IMR-90 (cell line): Measurements from ENCODE around the gene FAF1. TPM values are rescaled to one million over a fixed set of nuclear protein-coding genes. Genes with fewer than 3 reads are reported as not detected.

Experiments
- ATAC-seq: fragments of 200-7000 bp; cut with Tn5 transposase; 2 replicates; pipeline ENCODE4 v1.9.1; 2020; ENCODE audit warnings: low read depth, mild to moderate bottlenecking, moderate library complexity
- BruUV-seq: library from RNA; stranded (reverse); fragments of 400-500 nt; replicated peaks from 2 replicates; lab custom pipeline; 2021; lab: Mats Ljungman, UMichigan
- CTCF ChIA-PET: fragments of 300-600 bp; formaldehyde crosslinking; extraction: SDS; loops from one replicate; lab custom pipeline; 2021; ENCODE audit warnings: antibody characterized with exemption; lab: Yijun Ruan, JAX
- POLR2A ChIA-PET: fragments of 300-600 bp; sonication (Branson Sonifier 250); formaldehyde crosslinking; loops from one replicate; lab custom pipeline; 2022; ENCODE audit warnings: antibody characterized with exemption; ENCODE audit not compliant: unreplicated experiment; lab: Charles Lee
- DNase-seq: peaks from one replicate; pipeline ENCODE4 v3.0.0; 2013
- H2AFZ ChIP-seq: replicated peaks from 2 replicates; pipeline ENCODE3; 2013; ENCODE audit warnings: low read length, mild to moderate bottlenecking; ENCODE audit not compliant: poor library complexity
- H2AK5ac ChIP-seq: 2 replicates; pipeline ENCODE4 v1.6.1; 2013; ENCODE audit warnings: low read depth, low read length, inconsistent platforms
- H2AK9ac ChIP-seq: replicated peaks from 2 replicates; pipeline ENCODE3; 2013; ENCODE audit warnings: mild to moderate bottlenecking, low read depth, low read length, moderate library complexity; ENCODE audit not compliant: poor library complexity
- H2BK120ac ChIP-seq: 2 replicates; pipeline ENCODE4 v1.6.1; 2013; ENCODE audit warnings: low read depth, low read length, inconsistent platforms
- H2BK15ac ChIP-seq: 3 replicates; pipeline ENCODE4 v1.6.1; 2013; ENCODE audit warnings: low read depth, low read length, inconsistent platforms
- H2BK20ac ChIP-seq: 2 replicates; pipeline ENCODE4 v1.6.1; 2013; ENCODE audit warnings: low read depth, mild to moderate bottlenecking, inconsistent platforms, low read length, moderate library complexity
- H2BK5ac ChIP-seq: 2 replicates; pipeline ENCODE4 v1.6.1; 2013; ENCODE audit warnings: mild to moderate bottlenecking, low read depth, low read length, inconsistent platforms; ENCODE audit not compliant: poor library complexity, severe bottlenecking
- H3K14ac ChIP-seq: replicated peaks from 2 replicates; pipeline ENCODE4 v1.6.1; 2013; ENCODE audit warnings: low read depth, low read length, inconsistent platforms
- H3K18ac ChIP-seq: 2 replicates; pipeline ENCODE4 v1.6.1; 2013; ENCODE audit warnings: low read depth, low read length, control low read depth
- H3K23ac ChIP-seq: 2 replicates; pipeline ENCODE4 v1.6.1; 2013; ENCODE audit warnings: low read depth, low read length, inconsistent platforms
- H3K27ac ChIP-seq: 2 replicates; pipeline ENCODE4 v1.5.1; 2013; ENCODE audit warnings: mild to moderate bottlenecking, control low read depth, low read length; ENCODE audit not compliant: insufficient read depth
- H3K27me3 ChIP-seq: 2 replicates; pipeline ENCODE4 v1.6.1; 2013; ENCODE audit warnings: low read length; ENCODE audit not compliant: control insufficient read depth, insufficient read depth
- H3K36me3 ChIP-seq: 2 replicates; pipeline ENCODE4 v1.6.1; 2013; ENCODE audit warnings: low read length, mixed read lengths; ENCODE audit not compliant: control insufficient read depth, insufficient read depth
- H3K4ac ChIP-seq: 2 replicates; pipeline ENCODE4 v1.6.1; 2013; ENCODE audit warnings: low read depth, low read length, inconsistent platforms
- H3K4me1 ChIP-seq: 2 replicates; pipeline ENCODE4 v1.6.1; 2013; ENCODE audit warnings: low read length, mixed read lengths; ENCODE audit not compliant: control insufficient read depth, insufficient read depth
- H3K4me2 ChIP-seq: 2 replicates; pipeline ENCODE4 v1.6.1; 2013; ENCODE audit warnings: low read depth, mild to moderate bottlenecking, control low read depth, low read length, moderate library complexity
- H3K4me3 ChIP-seq: 2 replicates; pipeline ENCODE4 v1.5.1; 2013; ENCODE audit warnings: low read depth, mild to moderate bottlenecking, control low read depth, low read length, moderate library complexity; ENCODE audit not compliant: insufficient read depth
- H3K56ac ChIP-seq: 2 replicates; pipeline ENCODE4 v1.6.1; 2013; ENCODE audit warnings: low read length, inconsistent platforms; ENCODE audit not compliant: insufficient read depth; ENCODE audit errors: extremely low read depth
- H3K79me1 ChIP-seq, 2 experiments: 2 replicates each; pipeline ENCODE4 v1.6.1; 2013; ENCODE audit warnings: low read length in 2 of 2, inconsistent platforms in 1 of 2, low read depth in 1 of 2
- H3K9ac ChIP-seq: 2 replicates; pipeline ENCODE4 v1.6.1; 2013; ENCODE audit warnings: low read depth, low read length, control low read depth
- H3K9me1 ChIP-seq: 2 replicates; pipeline ENCODE4 v1.6.1; 2013; ENCODE audit warnings: low read length, inconsistent platforms; ENCODE audit not compliant: insufficient read depth
- H3K9me3 ChIP-seq: 2 replicates; pipeline ENCODE4 v1.6.1; 2013; ENCODE audit warnings: low read length; ENCODE audit not compliant: control insufficient read depth, insufficient read depth
- H4K20me1 ChIP-seq: 2 replicates; pipeline ENCODE4 v1.6.1; 2013; ENCODE audit warnings: low read length, inconsistent platforms; ENCODE audit not compliant: insufficient read depth
- H4K5ac ChIP-seq: 2 replicates; pipeline ENCODE4 v1.6.1; 2013; ENCODE audit warnings: mild to moderate bottlenecking, low read depth, low read length, control low read depth
- H4K8ac ChIP-seq, 2 experiments: 2 replicates each; pipeline ENCODE4 v1.6.1; 2013; ENCODE audit warnings: low read depth in 2 of 2, low read length in 2 of 2, control low read depth in 1 of 2, inconsistent platforms in 1 of 2
- H4K91ac ChIP-seq: 2 replicates; pipeline ENCODE4 v1.6.1; 2013; ENCODE audit warnings: low read depth, low read length, inconsistent platforms; ENCODE audit not compliant: insufficient read depth
- CEBPB ChIP-seq: IDR thresholded peaks from 2 replicates; pipeline ENCODE4 v1.6.1; 2012; ENCODE audit warnings: low read depth, low read length, improper control_type of control experiment
- CHD1 ChIP-seq: IDR thresholded peaks from 2 replicates; pipeline ENCODE4 v1.6.1; 2012; ENCODE audit warnings: low read depth, low read length, improper control_type of control experiment
- ELK1 ChIP-seq: fragments of 150-350 bp; IDR thresholded peaks from 2 replicates; pipeline ENCODE4 v1.6.1; 2016; ENCODE audit warnings: low read depth, mild to moderate bottlenecking, low read length, moderate library complexity, borderline replicate concordance
- FOS ChIP-seq: fragments of 150-350 bp; IDR thresholded peaks from 2 replicates; pipeline ENCODE4 v1.6.1; 2016; ENCODE audit warnings: low read depth, low read length
- MAZ ChIP-seq: IDR thresholded peaks from 2 replicates; pipeline ENCODE4 v1.6.1; 2012; ENCODE audit warnings: low read depth, mild to moderate bottlenecking, low read length, improper control_type of control experiment, moderate library complexity, borderline replicate concordance
- MXI1 ChIP-seq: IDR thresholded peaks from 2 replicates; pipeline ENCODE4 v1.6.1; 2012; ENCODE audit warnings: low read depth, mild to moderate bottlenecking, low read length, moderate library complexity, borderline replicate concordance
- POLR2A ChIP-seq: IDR thresholded peaks from 2 replicates; pipeline ENCODE4 v1.6.1; 2012; ENCODE audit warnings: mild to moderate bottlenecking, low read depth, low read length
- RCOR1 ChIP-seq: IDR thresholded peaks from 2 replicates; pipeline ENCODE4 v1.6.1; 2012; ENCODE audit warnings: mild to moderate bottlenecking, low read length, improper control_type of control experiment; ENCODE audit not compliant: insufficient replicate concordance
- RFX5 ChIP-seq: IDR thresholded peaks from 2 replicates; pipeline ENCODE4 v1.8.0; 2012; ENCODE audit warnings: low read depth, mild to moderate bottlenecking, low read length, moderate library complexity
- USF2 ChIP-seq: fragments of 150-350 bp; IDR thresholded peaks from 2 replicates; pipeline ENCODE4 v1.6.1; 2017; ENCODE audit warnings: mild to moderate bottlenecking, antibody characterized with exemption, low read length, low read depth
- WGBS, 2 experiments: methylation state at CpG; one replicate each; pipeline versions ENCODE4 v1.1.5 to v1.1.7; 2013; ENCODE audit warnings: missing lambda C conversion rate in 2 of 2; ENCODE audit not compliant: insufficient read length in 1 of 2; ENCODE audit errors: extremely low coverage in 2 of 2; 5-methylcytosine and 5-hydroxymethylcytosine counted together
- dilution Hi-C: fragments of 300-500 bp; cut with HindIII; formaldehyde crosslinking; loops from one replicate; pipeline ENCODE4 v1.14.3; 2018; ENCODE audit warnings: low sequenced_read_pairs; ENCODE audit not compliant: unreplicated experiment
- in situ Hi-C: fragments of 300-500 bp; cut with MboI; formaldehyde crosslinking; loops from 3 replicates; pipeline ENCODE4 v1.14.3; 2019; ENCODE audit warnings: low sequenced_read_pairs, inconsistent platforms, mixed read lengths
- intact Hi-C: fragments of 100-400 bp; cut with micrococcal nuclease; formaldehyde crosslinking; loops from 2 replicates; pipeline ENCODE4 v1.10.0; 2022
- polyA plus RNA-seq, 3 experiments: library from polyadenylated mRNA; depleted of rRNA; stranded (reverse); fragments of >200 nt; gene quantifications; 2 replicates each; pipeline ENCODE4 v1.2.3, GENCODE V29; 2012; ENCODE audit warnings: low replicate concordance in 1 of 3
- total RNA-seq: library from RNA; depleted of rRNA; stranded (reverse); fragments of >200 nt; gene quantifications from 2 replicates; pipeline ENCODE4 v1.2.3, GENCODE V29; 2012
- TF ChIP-seq, protein P1 (sequence below): conservative IDR thresholded peaks from 2 replicates; pipeline ENCODE4 v1.5.1; 2012; ENCODE audit warnings: mild to moderate bottlenecking, low read depth, low read length, improper control_type of control experiment

The FAF1 gene
- total and polyA plus RNA-seq, 2 of the 4 experiments (the other 2 are of a cell fraction), result 18.8 to 72.9 TPM

GRCh38 chr1:50644447-50645105 is 315.5 kb downstream of the FAF1 start:
- no peak overlapping the region for H3K4me3 ChIP-seq
- H4K91ac ChIP-seq, result no peak overlapping the region
- peak overlapping the region; percentile 69 for H2BK5ac ChIP-seq
- in situ Hi-C loops, result no loop called here
- 0 out of 2 replicates have a peak overlapping the region, but pooled peaks have one; percentile 63 for H3K14ac ChIP-seq
- H4K20me1 ChIP-seq, result no peaks in the 10 kb centered on the region
- no peak overlapping the region for H4K5ac ChIP-seq
- H3K36me3 ChIP-seq, result no peaks in the 10 kb centered on the region
- H3K4me1 ChIP-seq, result peaks cover 8% of the 10 kb centered on the region
- peaks cover 4% of the 10 kb centered on the region; the same call in 1 of the 2 replicates for H3K9me1 ChIP-seq
- peak overlapping the region; percentile 76 for H3K4me2 ChIP-seq
- no peak overlapping the region for H3K4ac ChIP-seq
- POLR2A ChIA-PET, result no interaction called here
- TF ChIP-seq CHD1 (no peak), ELK1 (no peak), USF2 (no peak), RFX5 (no peak), MAZ (no peak), CEBPB (no peak), MXI1 (no peak), RCOR1 (no peak), FOS (no peak), POLR2A (no peak)
- TF ChIP-seq, protein P1, sequence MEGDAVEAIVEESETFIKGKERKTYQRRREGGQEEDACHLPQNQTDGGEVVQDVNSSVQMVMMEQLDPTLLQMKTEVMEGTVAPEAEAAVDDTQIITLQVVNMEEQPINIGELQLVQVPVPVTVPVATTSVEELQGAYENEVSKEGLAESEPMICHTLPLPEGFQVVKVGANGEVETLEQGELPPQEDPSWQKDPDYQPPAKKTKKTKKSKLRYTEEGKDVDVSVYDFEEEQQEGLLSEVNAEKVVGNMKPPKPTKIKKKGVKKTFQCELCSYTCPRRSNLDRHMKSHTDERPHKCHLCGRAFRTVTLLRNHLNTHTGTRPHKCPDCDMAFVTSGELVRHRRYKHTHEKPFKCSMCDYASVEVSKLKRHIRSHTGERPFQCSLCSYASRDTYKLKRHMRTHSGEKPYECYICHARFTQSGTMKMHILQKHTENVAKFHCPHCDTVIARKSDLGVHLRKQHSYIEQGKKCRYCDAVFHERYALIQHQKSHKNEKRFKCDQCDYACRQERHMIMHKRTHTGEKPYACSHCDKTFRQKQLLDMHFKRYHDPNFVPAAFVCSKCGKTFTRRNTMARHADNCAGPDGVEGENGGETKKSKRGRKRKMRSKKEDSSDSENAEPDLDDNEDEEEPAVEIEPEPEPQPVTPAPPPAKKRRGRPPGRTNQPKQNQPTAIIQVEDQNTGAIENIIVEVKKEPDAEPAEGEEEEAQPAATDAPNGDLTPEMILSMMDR, result no peak
- 0 out of 2 replicates have a peak overlapping the region, but pooled peaks have one; percentile 46 for H3K23ac ChIP-seq
- H2BK15ac ChIP-seq, result no peak overlapping the region
- BruUV-seq, result no TSS peak
- H2AK9ac ChIP-seq, result no peak overlapping the region
- intact Hi-C loops, result no loop called here
- peak overlapping the region; percentile 22; the same call in 1 of the 2 replicates for H3K18ac ChIP-seq
- WGBS, 2 experiments, result 83% methylated on average over 1 of the region's 2 CpGs; no CpG with 5 or more reads in 1 of the 2 experiments
- dilution Hi-C loops, result no loop called here
- no peaks in the 10 kb centered on the region; a peak in 1 of 4 replicates for H3K79me1 ChIP-seq
- DNase-seq (peak; percentile 35), ATAC-seq (peak; percentile 61)
- peak overlapping the region; percentile 15; the same call in 1 of the 2 replicates for H3K27ac ChIP-seq
- no peak overlapping the region for H2AK5ac ChIP-seq
- H2BK20ac ChIP-seq, result no peak overlapping the region
- no peaks in the 10 kb centered on the region for H3K27me3 ChIP-seq
- CTCF ChIA-PET, result no interaction called here
- H2BK120ac ChIP-seq, result no peak overlapping the region
- no peaks in the 10 kb centered on the region for H3K9me3 ChIP-seq
- no peak overlapping the region for H3K9ac ChIP-seq
- H2AFZ ChIP-seq, result no peak overlapping the region
- H3K56ac ChIP-seq, result no peak overlapping the region
- H4K8ac ChIP-seq, result no peak overlapping the region
